Endothelial cell of umbilical vein (primary cell): Measurements from ENCODE around the gene TBX2. TPM values are rescaled to one million over a fixed set of nuclear protein-coding genes. Genes with fewer than 3 reads are reported as not detected.

Source experiments
- BruUV-seq: library from RNA; stranded (reverse); fragments of 400-500 nt; replicated peaks from 2 replicates; lab custom pipeline; 2021; lab: Mats Ljungman, UMichigan
- CTCF ChIA-PET: fragments of 300-600, 350-600 bp; sonication (Branson Sonifier 250); formaldehyde crosslinking; loops from one replicate; lab custom pipeline; 2021; ENCODE audit warnings: antibody characterized with exemption, inconsistent platforms; lab: Charles Lee
- POLR2A ChIA-PET: fragments of 300-600, 350-600 bp; sonication (Branson Sonifier 250); formaldehyde crosslinking; loops from one replicate; lab custom pipeline; 2021; ENCODE audit warnings: antibody characterized with exemption, inconsistent platforms; lab: Charles Lee
- DNase-seq: peaks from one replicate; pipeline ENCODE4 v3.0.0-alpha.2; 2011; ENCODE audit warnings: low read depth, low spot score
- FAIRE-seq: peaks from 2 replicates; lab custom pipeline; 2011; peaks lifted over from hg19 to GRCh38; lab: Jason Lieb, UNC
- H2AFZ ChIP-seq: 2 replicates; pipeline ENCODE4 v1.6.0; 2012; ENCODE audit warnings: low read depth, low read length, control low read depth, inconsistent platforms
- H3K27ac ChIP-seq: 2 replicates; pipeline ENCODE4 v1.5.1; 2011; ENCODE audit warnings: low read depth, mild to moderate bottlenecking, control low read depth, low read length, moderate library complexity; ENCODE audit not compliant: insufficient read depth
- H3K27me3 ChIP-seq, 2 experiments: 2 replicates each; pipeline versions ENCODE4 v1.6.0 to v1.6.1; 2011; ENCODE audit warnings: low read length in 2 of 2, mixed read lengths in 1 of 2; ENCODE audit not compliant: control insufficient read depth in 2 of 2, insufficient read depth in 2 of 2
- H3K36me3 ChIP-seq, 2 experiments: 2 replicates in 1 of 2; 3 replicates in 1 of 2; pipeline ENCODE4 v1.5.1; 2011; ENCODE audit warnings: low read length in 2 of 2, mild to moderate bottlenecking in 1 of 2, moderate library complexity in 1 of 2; ENCODE audit not compliant: control insufficient read depth in 2 of 2, insufficient read depth in 2 of 2; ENCODE audit errors: extremely low read depth in 1 of 2
- H3K4me1 ChIP-seq: 3 replicates; pipeline ENCODE4 v1.5.1; 2011; ENCODE audit warnings: mild to moderate bottlenecking, low read length; ENCODE audit not compliant: control insufficient read depth, insufficient read depth; ENCODE audit errors: extremely low read depth
- H3K4me2 ChIP-seq: 2 replicates; pipeline ENCODE4 v1.6.1; 2011; ENCODE audit warnings: low read length, control low read depth, mixed read lengths; ENCODE audit not compliant: insufficient read depth
- H3K4me3 ChIP-seq, 3 experiments: fragments of 200-600 bp in 1 of 3; sonication (generic), shearing (Covaris generic) in 1 of 3; replicated peaks in 1 of 3; 2 replicates each; pipeline ENCODE4 v1.5.1; 2011 to 2016; ENCODE audit warnings: control low read depth in 3 of 3, low read length in 3 of 3, mild to moderate bottlenecking in 2 of 3, inconsistent platforms in 1 of 3, low read depth in 1 of 3, moderate library complexity in 1 of 3; ENCODE audit not compliant: insufficient read depth in 1 of 3
- H3K79me2 ChIP-seq: 2 replicates; pipeline ENCODE4 v1.6.0; 2012; ENCODE audit warnings: low read length, inconsistent platforms; ENCODE audit not compliant: control insufficient read depth, insufficient read depth
- H3K9ac ChIP-seq: replicated peaks from 2 replicates; pipeline ENCODE3; 2011; ENCODE audit warnings: low read length, control low read depth; ENCODE audit not compliant: insufficient read depth; ENCODE audit errors: extremely low read depth
- H3K9me1 ChIP-seq: replicated peaks from 3 replicates; pipeline ENCODE4 v1.6.0; 2011; ENCODE audit warnings: mild to moderate bottlenecking, low read length; ENCODE audit not compliant: control insufficient read depth, insufficient read depth; ENCODE audit errors: extremely low read depth
- H3K9me3 ChIP-seq: replicated peaks from 2 replicates; pipeline ENCODE4 v1.5.1; 2012; ENCODE audit warnings: low read length, inconsistent platforms; ENCODE audit not compliant: control insufficient read depth, insufficient read depth
- H4K20me1 ChIP-seq: replicated peaks from 2 replicates; pipeline ENCODE3; 2011; ENCODE audit warnings: mild to moderate bottlenecking, low read length; ENCODE audit not compliant: control insufficient read depth, insufficient read depth; ENCODE audit errors: extremely low read depth
- CTCF ChIP-seq, 2 donors: IDR thresholded peaks; 1 replicate in 1 of 2; 2 replicates in 1 of 2; pipeline ENCODE4 v1.5.1; 2011; ENCODE audit warnings: low read length in 2 of 2, mild to moderate bottlenecking in 2 of 2, moderate library complexity in 2 of 2, control low read depth in 1 of 2, inconsistent platforms in 1 of 2, low read depth in 1 of 2; ENCODE audit not compliant: insufficient read depth in 1 of 2; ENCODE audit errors: extremely low read depth in 1 of 2
- EZH2 ChIP-seq: IDR thresholded peaks from 2 replicates; pipeline ENCODE4 v1.6.1; 2012; ENCODE audit warnings: borderline replicate concordance, low read depth, mild to moderate bottlenecking, moderate library complexity, low read length, inconsistent platforms; ENCODE audit not compliant: severe bottlenecking
- FOS ChIP-seq: IDR thresholded peaks from 2 replicates; pipeline ENCODE4 v1.6.1; 2011; ENCODE audit warnings: mild to moderate bottlenecking, low read length, moderate library complexity, borderline replicate concordance; ENCODE audit not compliant: insufficient read depth
- GATA2 ChIP-seq: IDR thresholded peaks from 2 replicates; pipeline ENCODE4 v1.7.0; 2011; ENCODE audit warnings: low read depth, mild to moderate bottlenecking, moderate library complexity, mixed read lengths, low read length; ENCODE audit not compliant: insufficient read length, insufficient read depth
- JUN ChIP-seq: IDR thresholded peaks from 2 replicates; pipeline ENCODE4 v1.6.1; 2011; ENCODE audit warnings: borderline replicate concordance, low read depth; ENCODE audit not compliant: insufficient read length, insufficient read depth
- MAX ChIP-seq: IDR thresholded peaks from 2 replicates; pipeline ENCODE4 v1.6.1; 2011; ENCODE audit not compliant: insufficient read depth, insufficient read length
- MYC ChIP-seq: IDR thresholded peaks from one replicate; pipeline ENCODE4 v1.6.1; 2011; ENCODE audit warnings: mild to moderate bottlenecking, low read depth, low read length
- POLR2A ChIP-seq: IDR thresholded peaks from 2 replicates; pipeline ENCODE4 v1.6.1; 2012; ENCODE audit warnings: low read depth, mild to moderate bottlenecking, control low read depth, low read length
- POLR2AphosphoS5 ChIP-seq: IDR thresholded peaks from 2 replicates; pipeline ENCODE4 v1.6.1; 2012; ENCODE audit warnings: low read depth, mild to moderate bottlenecking, control low read depth, low read length, moderate library complexity; ENCODE audit not compliant: insufficient read depth
- dilution Hi-C: fragments of 300-500 bp; cut with MboI; formaldehyde crosslinking; loops from one replicate; pipeline ENCODE4 v1.15.0; 2019; ENCODE audit warnings: low sequenced_read_pairs; ENCODE audit not compliant: extremely low pct_ligation_motif_present
- intact Hi-C: fragments of 100-400 bp; cut with micrococcal nuclease; formaldehyde crosslinking; loops from one replicate; pipeline ENCODE4 v1.10.0; 2022
- polyA plus RNA-seq, 4 experiments: library from polyadenylated mRNA; depleted of rRNA in 3 of 4; stranded (reverse) in 3 of 4; unstranded in 1 of 4; fragments of >200 nt; gene quantifications; 2 replicates each; pipeline versions ENCODE4 v1.2.1 to v1.2.3, GENCODE V29; 2011 to 2012; ENCODE audit warnings: missing spikeins in 1 of 4
- total RNA-seq: library from RNA; stranded (reverse); gene quantifications from 2 replicates; pipeline ENCODE4 v1.2.3, GENCODE V29; 2021

TBX2 gene
- total and polyA plus RNA-seq, 2 donors (not counting 3 experiments of a cell fraction or from before 2014, with no cell fraction given): not detected

- POLR2A ChIA-PET: interaction anchor here (0.6 kb wide), 1 partner anchor 18 kb away, joined by 3 read pairs; no protein-coding TSS in a partner anchor
- BruUV-seq: no TSS peak
These were observed 22.5 kb upstream of the TBX2 start for GRCh38 chr17:61376931-61377838.

More at GRCh38 chr17:61376931-61377838, 22.5 kb upstream of the TBX2 start:
- Histone ChIP-seq H2AFZ (no peak overlapping the region), H3K9ac (no peak overlapping the region), H3K4me1 (no peaks in the 10 kb centered on the region), H3K36me3 (no peaks in the 10 kb centered on the region), H4K20me1 (no peaks in the 10 kb centered on the region), H3K4me3 (no peak overlapping the region), H3K4me2 (no peak overlapping the region), H3K9me3 (no peaks in the 10 kb centered on the region), H3K79me2 (no peaks in the 10 kb centered on the region), H3K27ac (no peak overlapping the region), H3K27me3 (no peaks in the 10 kb centered on the region), H3K9me1 (no peaks in the 10 kb centered on the region)
- dilution Hi-C loops: no loop called here
- intact Hi-C loops: no loop called here
- FAIRE-seq: no peak
- CTCF ChIA-PET: no interaction called here
- TF ChIP-seq JUN: no peak
- TF ChIP-seq GATA2: no peak
- TF ChIP-seq POLR2AphosphoS5: no peak
- no peak for TF ChIP-seq EZH2
- TF ChIP-seq MYC: no peak
- TF ChIP-seq FOS: no peak
- no peak for TF ChIP-seq MAX
- no peak for TF ChIP-seq POLR2A
- TF ChIP-seq CTCF (IDR thresholded peaks at IDR 0.05; ENCODE audit: extremely low read depth in 1 of 2, insufficient read depth in 1 of 2, low read depth in 1 of 2, low read length in 2 of 2): no peak
- DNase-seq: no peak
